ENCODE data around the gene GNB1L. TPM values are rescaled to one million over a fixed set of nuclear protein-coding genes. Genes with fewer than 3 reads are reported as not detected.
A peak's percentile ranks its signal among the peaks of the same experiment; 100 is the strongest.

GNB1L gene
- total and polyA plus RNA-seq, 2 of the 13 experiments (the other 11 are each of a cell fraction or from before 2014, with no cell fraction given), result 2.5 to 7.4 TPM

DNA sequence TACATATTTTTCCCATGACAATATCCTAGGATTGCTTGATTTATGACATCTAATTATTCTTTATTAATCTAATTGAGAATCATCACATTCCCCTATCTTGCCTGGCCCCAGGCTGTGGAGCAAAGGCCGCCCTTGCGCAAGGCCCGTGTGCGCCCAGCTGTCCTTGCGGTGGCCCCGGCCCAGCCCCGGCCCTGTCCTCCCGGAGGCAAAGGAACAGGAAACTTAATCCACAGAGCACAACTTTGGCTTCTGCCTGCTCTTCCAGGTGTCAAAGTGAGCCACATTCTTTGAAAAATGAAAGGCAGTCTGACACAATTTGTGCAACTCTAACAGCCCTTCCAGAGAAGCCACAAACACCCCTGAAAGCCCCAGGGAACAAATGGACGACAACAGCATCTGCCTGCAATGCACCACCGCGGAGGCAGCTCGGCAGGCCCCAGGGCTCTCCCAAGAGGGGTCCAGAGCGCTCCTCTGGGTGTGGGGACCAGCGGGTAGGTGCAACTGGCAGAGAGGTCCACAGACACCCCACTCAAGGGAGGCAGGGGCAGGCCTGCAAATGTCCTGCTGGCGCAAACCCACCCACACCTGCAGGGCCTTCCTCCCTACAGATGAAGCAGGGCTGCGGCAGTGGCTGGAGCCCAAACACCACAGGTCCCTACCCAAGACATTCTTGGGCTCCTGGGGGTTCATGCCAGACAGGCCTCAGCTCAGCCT is 30.3 kb downstream of the GNB1L start (continued):
- TF ChIP-seq, protein P1, sequence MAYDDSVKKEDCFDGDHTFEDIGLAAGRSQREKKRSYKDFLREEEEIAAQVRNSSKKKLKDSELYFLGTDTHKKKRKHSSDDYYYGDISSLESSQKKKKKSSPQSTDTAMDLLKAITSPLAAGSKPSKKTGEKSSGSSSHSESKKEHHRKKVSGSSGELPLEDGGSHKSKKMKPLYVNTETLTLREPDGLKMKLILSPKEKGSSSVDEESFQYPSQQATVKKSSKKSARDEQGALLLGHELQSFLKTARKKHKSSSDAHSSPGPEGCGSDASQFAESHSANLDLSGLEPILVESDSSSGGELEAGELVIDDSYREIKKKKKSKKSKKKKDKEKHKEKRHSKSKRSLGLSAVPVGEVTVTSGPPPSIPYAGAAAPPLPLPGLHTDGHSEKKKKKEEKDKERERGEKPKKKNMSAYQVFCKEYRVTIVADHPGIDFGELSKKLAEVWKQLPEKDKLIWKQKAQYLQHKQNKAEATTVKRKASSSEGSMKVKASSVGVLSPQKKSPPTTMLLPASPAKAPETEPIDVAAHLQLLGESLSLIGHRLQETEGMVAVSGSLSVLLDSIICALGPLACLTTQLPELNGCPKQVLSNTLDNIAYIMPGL (CRISPR knock-in tag; IDR thresholded peaks at IDR 0.05; ENCODE audit: borderline replicate concordance in 1 of 2, low read depth in 1 of 2), result peak in 1 of 2 experiments; percentile 42; a peak in 1 of 4 replicates
- TF ChIP-seq, protein P2, sequence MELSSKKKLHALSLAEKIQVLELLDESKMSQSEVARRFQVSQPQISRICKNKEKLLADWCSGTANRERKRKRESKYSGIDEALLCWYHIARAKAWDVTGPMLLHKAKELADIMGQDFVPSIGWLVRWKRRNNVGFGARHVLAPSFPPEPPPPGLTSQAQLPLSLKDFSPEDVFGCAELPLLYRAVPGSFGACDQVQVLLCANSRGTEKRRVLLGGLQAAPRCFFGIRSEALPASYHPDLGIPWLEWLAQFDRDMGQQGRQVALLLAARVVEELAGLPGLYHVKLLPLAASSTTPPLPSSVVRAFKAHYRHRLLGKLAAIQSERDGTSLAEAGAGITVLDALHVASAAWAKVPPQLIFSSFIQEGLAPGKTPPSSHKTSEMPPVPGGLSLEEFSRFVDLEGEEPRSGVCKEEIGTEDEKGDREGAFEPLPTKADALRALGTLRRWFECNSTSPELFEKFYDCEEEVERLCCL (CRISPR knock-in tag; IDR thresholded peaks at IDR 0.05; ENCODE audit: borderline replicate concordance), result no peak
- TF ChIP-seq ZNF432 (CRISPR knock-in tag; IDR thresholded peaks at IDR 0.05; ENCODE audit: borderline replicate concordance), result no peak
- TF ChIP-seq, protein P3, sequence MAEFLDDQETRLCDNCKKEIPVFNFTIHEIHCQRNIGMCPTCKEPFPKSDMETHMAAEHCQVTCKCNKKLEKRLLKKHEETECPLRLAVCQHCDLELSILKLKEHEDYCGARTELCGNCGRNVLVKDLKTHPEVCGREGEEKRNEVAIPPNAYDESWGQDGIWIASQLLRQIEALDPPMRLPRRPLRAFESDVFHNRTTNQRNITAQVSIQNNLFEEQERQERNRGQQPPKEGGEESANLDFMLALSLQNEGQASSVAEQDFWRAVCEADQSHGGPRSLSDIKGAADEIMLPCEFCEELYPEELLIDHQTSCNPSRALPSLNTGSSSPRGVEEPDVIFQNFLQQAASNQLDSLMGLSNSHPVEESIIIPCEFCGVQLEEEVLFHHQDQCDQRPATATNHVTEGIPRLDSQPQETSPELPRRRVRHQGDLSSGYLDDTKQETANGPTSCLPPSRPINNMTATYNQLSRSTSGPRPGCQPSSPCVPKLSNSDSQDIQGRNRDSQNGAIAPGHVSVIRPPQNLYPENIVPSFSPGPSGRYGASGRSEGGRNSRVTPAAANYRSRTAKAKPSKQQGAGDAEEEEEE (CRISPR knock-in tag; IDR thresholded peaks at IDR 0.05; ENCODE audit: borderline replicate concordance), result no peak
- peak; percentile 30; the same call in 1 of the 2 replicates for TF ChIP-seq ELF1 (CRISPR knock-in tag; IDR thresholded peaks at IDR 0.05)
- peak; percentile 83 for TF ChIP-seq ZNF546 (CRISPR knock-in tag; conservative IDR thresholded peaks at IDR 0.05)
- TF ChIP-seq ZIK1 (CRISPR knock-in tag; IDR thresholded peaks at IDR 0.05; ENCODE audit: borderline replicate concordance, low read depth), result 0 out of 2 replicates have a peak, but pooled peaks have one; percentile 27
- 0 out of 2 replicates have a peak, but pooled peaks have one; percentile 33 for TF ChIP-seq ZSCAN20 (CRISPR knock-in tag; IDR thresholded peaks at IDR 0.05; ENCODE audit: borderline replicate concordance)
- 0 out of 2 replicates have a peak, but pooled peaks have one; percentile 28 for TF ChIP-seq ZNF782 (CRISPR knock-in tag; IDR thresholded peaks at IDR 0.05; ENCODE audit: borderline replicate concordance)
- TF ChIP-seq, protein P4, sequence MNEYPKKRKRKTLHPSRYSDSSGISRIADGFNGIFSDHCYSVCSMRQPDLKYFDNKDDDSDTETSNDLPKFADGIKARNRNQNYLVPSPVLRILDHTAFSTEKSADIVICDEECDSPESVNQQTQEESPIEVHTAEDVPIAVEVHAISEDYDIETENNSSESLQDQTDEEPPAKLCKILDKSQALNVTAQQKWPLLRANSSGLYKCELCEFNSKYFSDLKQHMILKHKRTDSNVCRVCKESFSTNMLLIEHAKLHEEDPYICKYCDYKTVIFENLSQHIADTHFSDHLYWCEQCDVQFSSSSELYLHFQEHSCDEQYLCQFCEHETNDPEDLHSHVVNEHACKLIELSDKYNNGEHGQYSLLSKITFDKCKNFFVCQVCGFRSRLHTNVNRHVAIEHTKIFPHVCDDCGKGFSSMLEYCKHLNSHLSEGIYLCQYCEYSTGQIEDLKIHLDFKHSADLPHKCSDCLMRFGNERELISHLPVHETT (CRISPR knock-in tag; conservative IDR thresholded peaks at IDR 0.05), result no peak
- no peak for TF ChIP-seq CHD2 (IDR thresholded peaks at IDR 0.05; ENCODE audit: low read depth, low read length)
- TF ChIP-seq SOX5 (CRISPR knock-in tag; IDR thresholded peaks at IDR 0.05; ENCODE audit: borderline replicate concordance), result peak; percentile 69
- TF ChIP-seq KDM5A (IDR thresholded peaks at IDR 0.05; ENCODE audit: borderline replicate concordance, low read length), result no peak
- no peak for TF ChIP-seq ONECUT2 (CRISPR knock-in tag; IDR thresholded peaks at IDR 0.05)
- no peak for TF ChIP-seq ZNF17 (CRISPR knock-in tag; IDR thresholded peaks at IDR 0.05)
- TF ChIP-seq, protein P5, sequence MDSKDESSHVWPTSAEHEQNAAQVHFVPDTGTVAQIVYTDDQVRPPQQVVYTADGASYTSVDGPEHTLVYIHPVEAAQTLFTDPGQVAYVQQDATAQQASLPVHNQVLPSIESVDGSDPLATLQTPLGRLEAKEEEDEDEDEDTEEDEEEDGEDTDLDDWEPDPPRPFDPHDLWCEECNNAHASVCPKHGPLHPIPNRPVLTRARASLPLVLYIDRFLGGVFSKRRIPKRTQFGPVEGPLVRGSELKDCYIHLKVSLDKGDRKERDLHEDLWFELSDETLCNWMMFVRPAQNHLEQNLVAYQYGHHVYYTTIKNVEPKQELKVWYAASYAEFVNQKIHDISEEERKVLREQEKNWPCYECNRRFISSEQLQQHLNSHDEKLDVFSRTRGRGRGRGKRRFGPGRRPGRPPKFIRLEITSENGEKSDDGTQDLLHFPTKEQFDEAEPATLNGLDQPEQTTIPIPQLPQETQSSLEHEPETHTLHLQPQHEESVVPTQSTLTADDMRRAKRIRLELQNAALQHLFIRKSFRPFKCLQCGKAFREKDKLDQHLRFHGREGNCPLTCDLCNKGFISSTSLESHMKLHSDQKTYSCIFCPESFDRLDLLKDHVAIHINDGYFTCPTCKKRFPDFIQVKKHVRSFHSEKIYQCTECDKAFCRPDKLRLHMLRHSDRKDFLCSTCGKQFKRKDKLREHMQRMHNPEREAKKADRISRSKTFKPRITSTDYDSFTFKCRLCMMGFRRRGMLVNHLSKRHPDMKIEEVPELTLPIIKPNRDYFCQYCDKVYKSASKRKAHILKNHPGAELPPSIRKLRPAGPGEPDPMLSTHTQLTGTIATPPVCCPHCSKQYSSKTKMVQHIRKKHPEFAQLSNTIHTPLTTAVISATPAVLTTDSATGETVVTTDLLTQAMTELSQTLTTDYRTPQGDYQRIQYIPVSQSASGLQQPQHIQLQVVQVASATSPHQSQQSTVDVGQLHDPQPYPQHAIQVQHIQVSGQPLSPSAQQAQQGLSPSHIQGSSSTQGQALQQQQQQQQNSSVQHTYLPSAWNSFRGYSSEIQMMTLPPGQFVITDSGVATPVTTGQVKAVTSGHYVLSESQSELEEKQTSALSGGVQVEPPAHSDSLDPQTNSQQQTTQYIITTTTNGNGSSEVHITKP (CRISPR knock-in tag; IDR thresholded peaks at IDR 0.05; ENCODE audit: low read depth), result no peak
- TF ChIP-seq ZNF12 (CRISPR knock-in tag; IDR thresholded peaks at IDR 0.05), result no peak
- no peak; the same call in 1 of the 2 replicates for TF ChIP-seq ZNF776 (CRISPR knock-in tag; IDR thresholded peaks at IDR 0.05)

Data from HepG2 (cell line).